ENCODE data around the gene CBFA2T3.

Gene CBFA2T3

GRCh38 chr16:88857728-88858339 is 119.2 kb downstream of the CBFA2T3 start:
- peak; percentile 45 to 70 for DNase-seq (ENCODE audit: low read depth in 2 of 2)

GRCh38 chr16:88856828-88857727 is 119.9 kb downstream of the CBFA2T3 start, which contains the start of the genes GALNS and TRAPPC2L:
TSS of gene GALNS (minus strand) at chr16:88856947. CDS start at chr16:88856877, 70 bp downstream.
TSS of gene TRAPPC2L (plus strand) at chr16:88857127. CDS start at chr16:88857151, 24 bp downstream.
- peak; percentile 97 to 99 for DNase-seq (ENCODE audit: low read depth in 2 of 2)

GRCh38 chr16:88856122-88856827 is 120.7 kb downstream of the CBFA2T3 start:
- no peak for DNase-seq (ENCODE audit: low read depth in 2 of 2)

GRCh38 chr16:88855736-88856121 is 121.3 kb downstream of the CBFA2T3 start:
- no peak for DNase-seq (ENCODE audit: low read depth in 2 of 2)

- DNase-seq (ENCODE audit: low read depth in 2 of 2) = no peak
These were observed 121.8 kb downstream of the CBFA2T3 start for GRCh38 chr16:88855176-88855575.

DNA sequence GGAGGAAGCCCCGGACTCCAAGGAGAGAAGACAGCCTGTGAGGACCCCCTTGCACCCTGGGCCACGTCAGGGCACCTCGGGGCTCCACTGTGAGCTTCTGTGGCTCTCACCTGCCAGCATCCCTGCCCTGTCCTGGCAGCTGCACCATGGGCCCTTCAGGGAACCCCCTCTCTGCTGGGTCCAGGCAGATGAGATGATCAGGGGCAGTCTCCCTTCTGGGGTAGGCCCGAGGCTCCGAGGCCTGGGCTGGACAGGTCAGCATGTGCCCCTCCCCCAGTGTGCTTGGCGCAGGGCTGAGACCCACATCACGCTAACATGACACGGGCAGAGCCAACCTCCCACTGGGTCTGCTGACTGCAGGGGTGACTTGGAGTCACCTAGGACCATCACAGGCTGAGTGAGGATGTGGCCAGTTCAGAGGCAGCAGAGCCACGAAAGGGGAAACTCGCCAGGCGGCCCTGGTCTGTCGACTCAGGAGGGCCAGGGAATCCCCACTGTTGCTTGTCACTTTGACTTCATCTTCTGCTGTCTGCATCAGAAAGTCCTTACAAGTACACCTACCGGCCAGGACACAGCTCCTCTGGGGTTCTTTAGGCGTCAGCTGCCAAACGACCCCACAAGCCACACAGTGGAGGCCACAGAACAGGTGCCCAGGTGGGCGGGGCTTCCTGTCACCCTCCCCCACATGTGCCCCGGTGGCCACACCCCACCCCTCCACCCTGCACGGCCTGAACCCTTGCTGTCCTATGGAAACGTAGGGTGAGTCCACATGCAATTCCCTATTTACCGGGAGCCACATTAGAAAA is 122.5 kb downstream of the CBFA2T3 start:
- no peak for DNase-seq (ENCODE audit: low read depth in 2 of 2)

- no peak for DNase-seq (ENCODE audit: low read depth in 2 of 2)
These were observed 123.6 kb downstream of the CBFA2T3 start for GRCh38 chr16:88853325-88853941.

DNA sequence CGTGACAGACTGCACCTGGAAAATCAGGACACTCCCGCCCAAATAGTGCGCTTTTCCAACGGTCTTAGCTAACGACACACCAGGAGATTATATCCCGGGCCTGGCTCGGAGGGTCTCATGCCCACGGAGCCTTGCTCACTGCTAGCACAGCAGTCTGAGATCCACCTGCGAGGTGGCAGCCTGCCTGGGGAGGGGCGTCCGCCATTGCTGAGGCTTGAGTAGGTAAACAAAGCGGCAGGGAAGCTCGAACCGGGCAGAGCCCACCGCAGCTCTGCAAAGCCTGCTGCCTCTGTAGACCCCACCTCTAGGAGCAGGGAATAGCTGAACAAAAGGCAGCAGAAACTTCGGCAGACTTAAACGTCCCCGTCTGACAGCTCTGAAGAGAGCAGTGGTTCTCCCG is 125.4 kb downstream of the CBFA2T3 start:
- DNase-seq (ENCODE audit: low read depth in 2 of 2) = no peak

DNA sequence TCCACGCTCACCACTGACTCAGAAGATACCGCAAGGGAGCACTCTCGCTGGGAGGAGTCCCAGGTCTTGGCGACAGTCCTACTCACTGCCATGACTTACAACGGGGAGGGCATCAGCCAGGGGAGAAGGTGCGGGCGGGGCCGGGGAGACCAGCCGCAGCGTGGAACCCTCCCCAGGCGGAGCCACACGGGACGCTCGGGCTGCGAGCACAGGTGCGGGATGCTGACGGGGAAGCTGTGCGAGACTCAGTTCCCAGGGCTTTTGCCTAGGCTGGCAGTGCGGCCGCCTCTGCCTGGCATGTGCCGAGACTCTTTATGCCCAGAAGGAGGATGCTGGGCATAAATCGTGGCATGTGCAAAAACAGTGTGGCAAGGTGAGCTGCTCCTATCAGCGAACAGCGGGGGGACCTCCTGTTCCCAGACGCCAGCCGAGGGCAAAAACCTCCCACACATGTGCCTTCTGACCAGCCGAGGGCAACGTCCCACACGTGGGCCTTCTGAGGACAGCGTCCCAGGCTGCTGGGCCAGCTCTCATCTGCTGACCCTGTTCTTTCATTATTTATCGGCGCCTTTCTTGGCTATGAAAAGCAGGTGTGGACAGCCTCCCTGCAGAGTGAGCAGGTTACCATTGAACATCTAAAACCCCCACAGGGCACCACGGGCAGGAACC is 126.3 kb downstream of the CBFA2T3 start:
- no peak for DNase-seq (ENCODE audit: low read depth in 2 of 2)

DNA sequence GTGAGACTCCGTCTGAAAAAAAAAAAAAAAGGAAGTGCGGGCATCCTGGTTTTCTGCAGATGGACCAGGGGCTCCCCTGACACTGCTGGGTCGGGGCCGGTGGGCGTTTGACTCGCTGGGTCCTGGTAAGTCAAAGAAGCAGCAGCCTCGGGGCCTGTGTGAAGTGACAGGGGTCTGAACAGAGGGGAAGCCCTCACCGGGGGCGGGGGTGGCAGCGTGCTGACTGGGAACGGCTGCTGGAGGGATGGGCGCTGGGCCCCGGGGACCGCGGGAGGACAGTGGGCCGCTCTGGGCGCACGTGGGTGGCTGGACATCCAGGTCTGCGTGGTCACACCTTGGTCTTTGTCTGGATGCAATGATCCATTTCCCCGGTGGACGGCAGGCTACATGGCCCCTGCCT is 128.4 kb downstream of the CBFA2T3 start:
- DNase-seq (ENCODE audit: low read depth in 2 of 2) = no peak

- DNase-seq (ENCODE audit: low read depth in 2 of 2) = no peak
These were observed 129.4 kb downstream of the CBFA2T3 start for GRCh38 chr16:88847654-88848053.

DNA sequence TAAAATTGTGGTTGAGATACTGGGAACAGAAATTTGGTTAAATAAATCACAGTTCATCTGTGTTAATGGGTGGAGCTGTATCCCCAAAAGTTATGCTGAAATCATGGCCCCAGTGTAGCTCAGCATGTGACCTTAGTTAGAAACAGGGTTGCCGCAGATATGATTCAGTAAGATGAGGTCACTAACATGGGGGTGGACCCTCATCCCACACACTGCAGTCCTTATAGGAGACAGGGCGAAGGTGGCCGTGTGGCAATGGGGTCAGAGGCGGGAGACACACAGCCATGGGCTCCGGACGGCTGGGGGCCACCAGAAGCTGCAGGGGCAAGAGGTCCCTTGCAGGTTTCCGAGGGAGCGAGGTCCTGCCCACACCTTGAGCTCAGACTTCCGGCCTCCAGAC is 130.9 kb downstream of the CBFA2T3 start:
- DNase-seq (ENCODE audit: low read depth in 2 of 2) = no peak

DNA sequence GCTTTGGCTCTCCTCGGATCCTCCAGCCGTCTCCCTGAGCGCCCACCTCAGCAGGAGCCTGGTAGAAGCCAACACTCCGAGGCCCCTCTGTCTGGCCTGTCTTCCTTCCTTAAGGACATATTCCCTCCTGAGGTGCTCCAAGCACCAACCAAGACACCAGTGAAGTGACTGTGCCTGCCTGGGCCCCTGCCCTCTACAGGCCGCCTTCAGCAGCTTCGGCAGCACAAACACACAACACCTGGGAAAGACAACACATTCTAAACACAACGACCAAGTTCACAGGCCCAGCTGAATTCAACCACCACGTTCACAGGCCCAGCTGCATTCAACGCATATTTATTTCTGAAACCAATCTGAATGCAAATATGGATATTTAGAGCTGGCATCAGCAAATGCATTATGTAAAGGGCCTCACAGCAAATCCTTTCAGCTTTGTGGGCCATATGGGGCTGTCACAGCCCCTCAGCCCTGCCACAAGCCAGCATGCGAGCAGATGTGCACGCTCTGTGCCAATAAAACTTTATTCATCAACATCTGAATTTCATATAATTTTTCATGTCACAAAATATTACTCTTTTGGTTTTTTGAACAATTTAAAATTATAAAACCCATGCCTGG is 132.5 kb downstream of the CBFA2T3 start:
- DNase-seq (ENCODE audit: low read depth in 2 of 2) = no peak

- DNase-seq (ENCODE audit: low read depth in 2 of 2) = no peak
These were observed 133.8 kb downstream of the CBFA2T3 start for GRCh38 chr16:88843256-88843655.

DNA sequence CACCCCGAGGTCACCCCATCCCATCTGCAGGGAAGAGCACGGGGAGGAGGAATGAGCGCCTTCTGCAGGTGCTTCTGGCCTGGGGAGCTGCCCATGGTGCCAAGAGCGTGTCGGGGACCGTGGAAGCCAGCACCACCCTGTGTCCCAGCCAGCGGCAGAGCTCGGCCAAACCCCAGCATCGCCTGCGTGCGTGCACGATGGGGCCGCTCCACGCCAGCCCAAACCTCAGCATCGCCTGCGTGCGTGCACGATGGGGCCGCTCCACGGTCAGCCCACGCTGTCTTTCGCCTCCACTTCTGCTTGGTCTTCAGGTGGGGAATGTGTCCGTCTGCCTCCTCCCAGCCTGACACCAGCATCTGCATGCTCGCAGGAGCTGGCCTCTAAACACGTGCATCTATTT is 134.2 kb downstream of the CBFA2T3 start:
- DNase-seq (ENCODE audit: low read depth in 2 of 2) = no peak

- no peak for DNase-seq (ENCODE audit: low read depth in 2 of 2)
These were observed 134.7 kb downstream of the CBFA2T3 start for GRCh38 chr16:88842308-88842756.

GRCh38 chr16:88841521-88842307 is 135.3 kb downstream of the CBFA2T3 start:
- no peak for DNase-seq (ENCODE audit: low read depth in 2 of 2)

- no peak for DNase-seq (ENCODE audit: low read depth in 2 of 2)
These were observed 136.3 kb downstream of the CBFA2T3 start for GRCh38 chr16:88840600-88841215.

All from stimulated activated CD4-positive, alpha-beta T cell treated with anti-CD3 and anti-CD28 coated beads, Interleukin-12 subunit alpha, Interleukin-12 subunit beta, amount 100 ng/mL, for 24 hours (primary cell).